Parietal lobe (tissue), 1 donor: ENCODE data around the gene BSG. TPM values are rescaled to one million over a fixed set of nuclear protein-coding genes. Genes with fewer than 3 reads are reported as not detected.

ENCODE experiments used
- total RNA-seq: library from RNA; depleted of rRNA; stranded (reverse); fragments of >200 nt; gene quantifications from one replicate; pipeline ENCODE4 v1.2.3, GENCODE V29; 2014

BSG gene
- total RNA-seq, result 101 TPM

GRCh38 chr19:572140-572742 lies at the start of gene BSG:
Gene BSG, plus strand, starts transcription at chr19:572596. Its CDS starts 39 bp downstream, at chr19:572635.

GRCh38 chr19:531753-532560 lies 40.4 kb upstream of the BSG start, which contains the start of gene CDC34:
Gene CDC34, plus strand, starts transcription at chr19:531760. Its CDS starts 172 bp downstream, at chr19:531932.

GRCh38 chr19:543910-544608 lies 28.3 kb upstream of the BSG start, which contains the start of gene GZMM:
Gene GZMM, plus strand, starts transcription at chr19:544053. Its CDS starts 19 bp downstream, at chr19:544072.

GRCh38 chr19:589693-590395 lies 17.4 kb downstream of the BSG start, which contains the start of gene HCN2:
Gene HCN2, plus strand, starts transcription at chr19:589881. Its CDS starts 65 bp downstream, at chr19:589946.

Other genes with a start within 250 kb of the BSG start
- gene MIER2, start 227.8 kb upstream of the BSG start, total RNA-seq, result 11.0 TPM
- 14.7 TPM for gene C2CD4C, start 163.4 kb upstream of the BSG start, total RNA-seq
- gene SHC2, start 111.6 kb upstream of the BSG start, total RNA-seq, result 18.2 TPM
- 0.63 TPM for gene MADCAM1, start 76.1 kb upstream of the BSG start, total RNA-seq
- 18.8 TPM for gene TPGS1, start 65.1 kb upstream of the BSG start, total RNA-seq
- 41.6 TPM for gene CDC34, start 40.8 kb upstream of the BSG start, total RNA-seq
- gene GZMM, start 28.5 kb upstream of the BSG start, total RNA-seq, result not detected
- gene HCN2, start 17.3 kb downstream of the BSG start, total RNA-seq, result 9.1 TPM
- gene POLRMT, start 60.9 kb downstream of the BSG start, total RNA-seq, result 21.6 TPM
- gene FGF22, start 67.3 kb downstream of the BSG start, total RNA-seq, result 0.63 TPM
- gene RNF126, start 90.6 kb downstream of the BSG start, total RNA-seq, result 20.0 TPM
- gene FSTL3, start 103.8 kb downstream of the BSG start, total RNA-seq, result 2.8 TPM
- gene PRSS57, start 122.9 kb downstream of the BSG start, total RNA-seq, result not detected
- gene PALM, start 136.3 kb downstream of the BSG start, total RNA-seq, result 123 TPM
- not detected for gene MISP, start 178.5 kb downstream of the BSG start, total RNA-seq
- 60.7 TPM for gene PTBP1, start 224.9 kb downstream of the BSG start, total RNA-seq
- gene PLPPR3, start 249.4 kb downstream of the BSG start, total RNA-seq, result 98.3 TPM